Hepatocyte (in vitro differentiated cells): ENCODE measurements around the gene CCT6B.

ENCODE experiments used
- EZH2 ChIP-seq: fragments of 200-600 bp; sonication (generic); IDR thresholded peaks from 2 replicates; pipeline ENCODE4 v1.6.1; 2016; ENCODE audit warnings: antibody characterized with exemption, mild to moderate bottlenecking, borderline replicate concordance
- TF ChIP-seq, protein P1 (sequence below): fragments of 200-600 bp; sonication (generic); IDR thresholded peaks from 2 replicates; pipeline ENCODE4 v1.5.1; 2016; ENCODE audit warnings: antibody characterized with exemption, mild to moderate bottlenecking; ENCODE audit not compliant: poor library complexity

GRCh38 chr17:34993031-34993430 lies 31.8 kb upstream of the CCT6B start:
- TF ChIP-seq, protein P1, sequence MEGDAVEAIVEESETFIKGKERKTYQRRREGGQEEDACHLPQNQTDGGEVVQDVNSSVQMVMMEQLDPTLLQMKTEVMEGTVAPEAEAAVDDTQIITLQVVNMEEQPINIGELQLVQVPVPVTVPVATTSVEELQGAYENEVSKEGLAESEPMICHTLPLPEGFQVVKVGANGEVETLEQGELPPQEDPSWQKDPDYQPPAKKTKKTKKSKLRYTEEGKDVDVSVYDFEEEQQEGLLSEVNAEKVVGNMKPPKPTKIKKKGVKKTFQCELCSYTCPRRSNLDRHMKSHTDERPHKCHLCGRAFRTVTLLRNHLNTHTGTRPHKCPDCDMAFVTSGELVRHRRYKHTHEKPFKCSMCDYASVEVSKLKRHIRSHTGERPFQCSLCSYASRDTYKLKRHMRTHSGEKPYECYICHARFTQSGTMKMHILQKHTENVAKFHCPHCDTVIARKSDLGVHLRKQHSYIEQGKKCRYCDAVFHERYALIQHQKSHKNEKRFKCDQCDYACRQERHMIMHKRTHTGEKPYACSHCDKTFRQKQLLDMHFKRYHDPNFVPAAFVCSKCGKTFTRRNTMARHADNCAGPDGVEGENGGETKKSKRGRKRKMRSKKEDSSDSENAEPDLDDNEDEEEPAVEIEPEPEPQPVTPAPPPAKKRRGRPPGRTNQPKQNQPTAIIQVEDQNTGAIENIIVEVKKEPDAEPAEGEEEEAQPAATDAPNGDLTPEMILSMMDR, result no peak
- TF ChIP-seq EZH2, result no peak
